Astrocyte (in vitro differentiated cells and primary cell): ENCODE results near the gene VAT1L.

Experiments used
- EZH2 ChIP-seq: IDR thresholded peaks from 2 replicates; pipeline ENCODE4 v1.6.1; 2012; ENCODE audit warnings: mild to moderate bottlenecking, low read length, inconsistent platforms; ENCODE audit not compliant: insufficient read depth
- TF ChIP-seq, protein P1 (sequence below): IDR thresholded peaks from 2 replicates; pipeline ENCODE4 v1.5.1; 2011; ENCODE audit warnings: low read depth, mild to moderate bottlenecking, inconsistent platforms, low read length, moderate library complexity; ENCODE audit not compliant: insufficient read depth

DNA sequence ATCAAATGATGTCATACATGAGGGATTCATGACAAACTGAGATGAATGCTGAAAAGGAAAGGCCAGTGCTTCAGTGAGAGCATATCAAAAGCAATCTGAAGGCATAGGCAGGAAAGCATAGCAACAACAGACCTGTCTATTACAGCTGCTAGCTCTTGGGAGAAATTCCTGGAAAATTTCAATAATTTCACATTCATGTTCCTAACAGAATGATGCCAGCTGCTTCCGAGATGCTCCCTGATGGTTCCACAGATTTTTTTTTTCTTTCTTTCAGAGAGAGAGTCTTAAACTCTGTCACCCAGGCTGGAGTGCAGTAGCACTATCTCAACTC is 183.7 kb downstream of the VAT1L start:
- TF ChIP-seq, protein P1, sequence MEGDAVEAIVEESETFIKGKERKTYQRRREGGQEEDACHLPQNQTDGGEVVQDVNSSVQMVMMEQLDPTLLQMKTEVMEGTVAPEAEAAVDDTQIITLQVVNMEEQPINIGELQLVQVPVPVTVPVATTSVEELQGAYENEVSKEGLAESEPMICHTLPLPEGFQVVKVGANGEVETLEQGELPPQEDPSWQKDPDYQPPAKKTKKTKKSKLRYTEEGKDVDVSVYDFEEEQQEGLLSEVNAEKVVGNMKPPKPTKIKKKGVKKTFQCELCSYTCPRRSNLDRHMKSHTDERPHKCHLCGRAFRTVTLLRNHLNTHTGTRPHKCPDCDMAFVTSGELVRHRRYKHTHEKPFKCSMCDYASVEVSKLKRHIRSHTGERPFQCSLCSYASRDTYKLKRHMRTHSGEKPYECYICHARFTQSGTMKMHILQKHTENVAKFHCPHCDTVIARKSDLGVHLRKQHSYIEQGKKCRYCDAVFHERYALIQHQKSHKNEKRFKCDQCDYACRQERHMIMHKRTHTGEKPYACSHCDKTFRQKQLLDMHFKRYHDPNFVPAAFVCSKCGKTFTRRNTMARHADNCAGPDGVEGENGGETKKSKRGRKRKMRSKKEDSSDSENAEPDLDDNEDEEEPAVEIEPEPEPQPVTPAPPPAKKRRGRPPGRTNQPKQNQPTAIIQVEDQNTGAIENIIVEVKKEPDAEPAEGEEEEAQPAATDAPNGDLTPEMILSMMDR = no peak
- no peak for TF ChIP-seq EZH2
